ENCODE results near the gene GPS1.

The GPS1 gene

GRCh38 chr17:82092628-82092994 is 40.9 kb downstream of the GPS1 start:
- no peak for FAIRE-seq

DNA sequence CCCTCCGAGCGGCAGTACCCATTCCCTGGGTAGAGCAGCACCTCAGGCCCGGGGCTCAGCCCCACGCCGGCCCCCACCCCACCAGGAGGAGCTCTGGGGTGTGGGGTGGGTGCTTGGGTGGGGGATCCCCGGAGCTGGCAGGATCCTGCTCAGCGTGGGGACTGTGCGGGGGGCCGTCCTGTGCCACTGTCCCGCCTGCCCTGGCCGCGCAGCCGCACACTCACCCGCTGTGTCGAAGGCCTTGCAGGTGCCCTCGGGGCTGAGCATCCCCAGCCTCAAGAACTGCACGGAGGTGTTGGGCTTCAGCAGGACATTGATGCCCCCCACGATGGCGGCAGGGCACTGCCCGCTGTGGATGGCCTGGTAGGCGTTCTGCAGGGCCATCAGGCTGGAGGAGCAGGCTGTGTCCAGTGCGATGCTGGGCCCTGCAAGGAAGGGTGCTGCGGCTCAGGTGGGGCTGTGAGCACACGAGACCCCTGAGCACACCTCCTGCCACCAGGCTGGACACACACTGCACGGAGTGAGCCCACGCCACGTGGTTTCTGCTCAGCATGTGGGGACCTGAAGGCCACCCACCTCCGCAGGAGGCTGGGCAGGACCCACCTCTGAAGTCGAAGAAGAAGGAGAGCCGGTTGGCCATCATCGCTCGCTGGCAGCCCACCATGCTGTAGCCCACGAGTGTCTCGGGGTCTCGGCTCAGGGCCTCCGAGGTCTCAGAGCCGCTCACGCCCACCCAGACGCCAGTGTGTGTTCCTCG is 41.5 kb downstream of the GPS1 start:
- no peak for FAIRE-seq

DNA sequence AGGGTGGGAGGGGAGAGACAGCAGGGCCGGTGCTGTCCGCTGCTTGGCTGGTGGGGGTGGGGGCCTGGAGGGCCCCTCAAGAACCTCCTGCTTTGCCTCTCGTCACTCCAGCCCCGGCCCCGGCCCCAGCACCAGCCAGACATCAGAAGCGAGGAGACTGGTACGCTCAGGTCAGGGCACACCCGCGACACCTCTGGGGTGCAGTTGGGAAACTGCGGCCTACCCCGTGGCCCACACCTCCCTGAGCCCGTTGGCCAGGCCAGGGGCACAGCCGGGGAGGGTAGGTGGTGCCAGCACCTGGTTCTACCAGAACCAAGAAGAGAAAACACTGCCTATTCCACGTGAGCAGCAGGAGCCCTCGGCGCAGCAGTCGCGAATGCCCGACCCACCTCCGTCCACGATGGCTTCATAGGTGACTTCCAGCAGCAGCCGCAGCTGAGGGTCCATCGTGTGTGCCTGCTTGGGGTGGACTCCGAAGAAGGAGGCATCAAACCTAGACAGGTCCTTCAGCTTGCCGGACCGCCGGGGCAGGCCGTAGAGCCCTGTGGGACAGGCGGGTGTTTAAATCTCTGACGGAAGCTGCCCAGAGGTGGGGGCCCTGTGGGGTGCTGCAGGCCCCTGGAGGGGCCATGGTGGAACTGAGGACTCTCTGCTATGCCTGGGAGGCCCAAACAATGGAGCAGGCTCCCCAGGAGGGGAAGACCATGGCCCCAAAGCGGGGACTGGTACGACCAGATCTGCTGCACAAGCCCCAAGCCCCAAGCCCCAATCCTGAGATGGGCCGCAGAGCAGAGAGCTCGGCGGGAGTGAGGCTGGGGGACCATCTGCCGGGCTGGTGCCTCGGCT is 43.5 kb downstream of the GPS1 start:
- no peak for FAIRE-seq

DNA sequence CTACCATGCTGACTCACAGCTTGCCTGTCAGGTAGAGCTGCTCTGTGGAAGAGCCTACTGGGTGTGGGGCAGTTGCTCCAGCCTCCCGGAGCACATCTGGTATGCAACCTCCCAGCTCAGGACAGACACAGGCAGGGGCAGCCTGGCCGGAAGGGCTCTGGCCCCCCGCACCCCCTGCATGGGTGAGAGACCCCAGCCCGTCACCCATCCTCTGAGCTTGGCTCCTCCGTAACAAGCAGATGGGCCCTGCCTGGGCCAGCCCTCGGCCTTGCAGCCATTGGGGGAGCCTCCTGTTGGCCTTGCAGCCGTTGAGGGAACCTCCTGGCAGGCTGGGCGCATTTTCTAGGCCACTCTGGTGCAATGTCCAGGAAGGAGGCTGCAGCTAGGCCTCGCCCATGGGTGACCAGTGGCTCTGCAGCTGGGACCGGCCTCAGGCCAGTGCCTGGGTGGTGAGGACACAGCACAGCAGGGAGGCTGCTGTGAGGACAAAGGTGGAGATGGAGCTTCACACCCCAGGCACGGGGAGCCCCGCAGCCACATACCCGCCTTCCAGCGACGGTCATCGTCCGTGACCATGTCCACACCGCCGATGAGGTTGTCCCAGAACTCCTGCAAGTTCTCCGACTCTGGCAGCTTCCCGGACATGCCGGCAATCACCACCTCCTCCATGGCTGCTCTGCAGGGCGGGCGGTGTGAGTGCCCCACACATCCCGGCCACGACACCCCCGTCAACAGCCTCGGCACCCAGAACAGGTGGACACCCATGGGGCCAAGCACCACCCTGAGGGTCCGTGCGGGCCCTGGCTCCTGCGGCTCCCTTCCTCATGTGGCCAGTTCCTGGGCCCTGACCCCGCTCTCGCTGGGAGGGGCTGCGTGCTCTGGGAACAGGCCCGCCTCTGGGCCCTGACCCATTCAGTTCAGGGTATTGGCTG is 44.3 kb downstream of the GPS1 start:
- no peak for FAIRE-seq

GRCh38 chr17:82096709-82097183 is 45.0 kb downstream of the GPS1 start:
- no peak for FAIRE-seq

DNA sequence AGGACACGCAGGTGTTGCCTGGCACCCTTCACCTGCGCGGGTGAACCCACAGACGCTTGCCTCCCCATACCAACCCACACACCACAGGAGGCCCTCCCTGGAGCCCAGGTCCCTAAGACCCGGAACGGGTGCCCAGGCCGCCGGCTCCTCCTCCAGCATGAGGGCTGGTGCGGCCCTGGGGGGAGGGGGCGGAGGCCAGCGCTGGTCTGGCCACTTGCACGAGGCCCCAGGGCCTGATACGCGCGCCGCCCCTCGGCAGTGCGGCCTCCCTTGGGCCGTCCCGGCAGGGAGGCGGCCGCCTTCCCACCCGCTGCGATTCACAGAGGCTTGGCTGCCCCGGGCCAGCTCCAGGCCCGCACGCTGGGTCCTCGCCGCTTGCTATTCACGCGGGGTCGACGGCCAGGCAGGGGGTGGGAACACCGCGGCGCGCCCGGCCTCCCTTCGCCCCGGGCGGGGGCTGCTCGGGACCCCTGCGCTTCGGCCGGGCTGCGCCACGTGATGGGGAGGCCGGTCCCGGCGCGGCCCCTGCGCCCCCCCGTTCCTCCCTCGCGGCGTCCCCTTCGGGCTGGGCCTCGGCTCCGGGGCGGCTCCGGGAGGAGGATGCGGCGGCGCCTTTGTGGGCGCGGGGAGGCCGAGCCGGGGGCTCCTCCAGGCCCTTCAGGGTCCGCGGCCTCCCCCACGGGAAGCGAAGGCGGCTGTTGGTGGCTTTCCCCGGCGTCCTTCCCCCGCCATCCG is 45.7 kb downstream of the GPS1 start:
- FAIRE-seq, result no peak

GRCh38 chr17:82097919-82098168 is 46.1 kb downstream of the GPS1 start:
- no peak for FAIRE-seq

GRCh38 chr17:82098169-82098938 is 46.7 kb downstream of the GPS1 start, which contains the start of gene FASN:
FASN (minus strand) TSS chr17:82098236; CDS start chr17:82096445, 1,791 bp downstream.
- FAIRE-seq, result no peak

DNA sequence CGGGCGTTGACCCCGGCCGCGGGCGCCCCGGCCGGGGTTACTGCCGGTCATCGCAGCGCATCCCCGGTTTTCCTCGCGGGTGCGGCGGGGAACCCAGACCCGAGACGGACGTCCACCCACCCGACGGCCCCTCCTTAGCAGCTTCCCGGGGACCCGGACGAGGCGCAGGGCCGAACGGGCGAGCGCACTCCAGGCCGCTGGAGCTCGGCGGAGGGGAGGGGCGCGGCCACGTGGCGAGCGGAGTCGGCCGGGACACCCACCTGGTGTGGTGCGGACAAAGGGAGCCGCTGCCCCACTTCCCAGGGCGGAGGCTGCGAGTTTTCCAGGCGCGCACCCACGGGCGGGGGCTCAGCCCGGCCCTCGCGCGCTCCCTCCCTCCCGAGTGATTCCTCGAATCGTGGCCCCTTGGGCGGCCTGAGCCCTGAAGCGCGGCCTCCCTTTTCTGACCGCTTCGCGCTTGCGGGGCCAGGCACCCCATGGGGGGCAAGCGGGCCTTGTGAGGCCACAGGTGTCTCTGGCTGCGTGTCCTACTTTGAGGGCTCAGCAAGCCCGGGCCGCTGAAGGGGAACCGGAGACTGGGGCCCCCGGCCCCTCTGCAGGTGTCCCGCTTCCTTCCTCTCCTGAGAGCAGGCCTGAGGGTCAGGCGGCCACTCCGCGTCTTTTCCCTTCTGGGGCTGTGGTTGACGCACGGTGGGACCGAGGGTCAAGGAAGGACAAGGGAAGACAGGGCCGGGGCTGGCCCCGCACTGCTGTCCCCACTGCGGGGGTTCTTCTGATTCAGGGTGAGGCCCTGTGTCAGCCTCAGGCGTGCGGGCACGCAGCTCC is 47.5 kb downstream of the GPS1 start:
- FAIRE-seq, result no peak

- FAIRE-seq, result no peak
Observed at GRCh38 chr17:82100502-82101298, 49.0 kb downstream of the GPS1 start.

DNA sequence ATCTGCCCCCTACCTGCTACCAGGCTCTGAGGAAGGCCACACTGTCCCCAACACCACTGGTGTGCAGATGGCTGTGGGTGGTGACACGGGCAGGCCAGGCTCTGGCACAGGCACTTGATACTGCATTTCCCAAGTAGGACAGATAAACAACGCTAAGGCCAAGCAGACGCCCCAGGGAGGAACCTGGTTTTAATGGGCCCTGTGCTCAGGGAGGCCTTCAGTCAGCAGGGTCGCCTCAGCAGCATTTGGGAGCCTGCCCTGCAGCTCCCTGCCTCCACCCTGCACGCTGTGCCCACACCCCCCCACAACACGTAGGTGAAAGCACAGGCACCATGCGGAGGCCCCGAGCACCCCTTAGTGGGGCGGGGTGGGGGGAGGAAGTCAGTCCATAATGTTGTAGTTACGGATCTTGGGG is 49.6 kb downstream of the GPS1 start:
- FAIRE-seq, result no peak

- FAIRE-seq, result no peak
Observed at GRCh38 chr17:82101767-82102679, 50.3 kb downstream of the GPS1 start.

DNA sequence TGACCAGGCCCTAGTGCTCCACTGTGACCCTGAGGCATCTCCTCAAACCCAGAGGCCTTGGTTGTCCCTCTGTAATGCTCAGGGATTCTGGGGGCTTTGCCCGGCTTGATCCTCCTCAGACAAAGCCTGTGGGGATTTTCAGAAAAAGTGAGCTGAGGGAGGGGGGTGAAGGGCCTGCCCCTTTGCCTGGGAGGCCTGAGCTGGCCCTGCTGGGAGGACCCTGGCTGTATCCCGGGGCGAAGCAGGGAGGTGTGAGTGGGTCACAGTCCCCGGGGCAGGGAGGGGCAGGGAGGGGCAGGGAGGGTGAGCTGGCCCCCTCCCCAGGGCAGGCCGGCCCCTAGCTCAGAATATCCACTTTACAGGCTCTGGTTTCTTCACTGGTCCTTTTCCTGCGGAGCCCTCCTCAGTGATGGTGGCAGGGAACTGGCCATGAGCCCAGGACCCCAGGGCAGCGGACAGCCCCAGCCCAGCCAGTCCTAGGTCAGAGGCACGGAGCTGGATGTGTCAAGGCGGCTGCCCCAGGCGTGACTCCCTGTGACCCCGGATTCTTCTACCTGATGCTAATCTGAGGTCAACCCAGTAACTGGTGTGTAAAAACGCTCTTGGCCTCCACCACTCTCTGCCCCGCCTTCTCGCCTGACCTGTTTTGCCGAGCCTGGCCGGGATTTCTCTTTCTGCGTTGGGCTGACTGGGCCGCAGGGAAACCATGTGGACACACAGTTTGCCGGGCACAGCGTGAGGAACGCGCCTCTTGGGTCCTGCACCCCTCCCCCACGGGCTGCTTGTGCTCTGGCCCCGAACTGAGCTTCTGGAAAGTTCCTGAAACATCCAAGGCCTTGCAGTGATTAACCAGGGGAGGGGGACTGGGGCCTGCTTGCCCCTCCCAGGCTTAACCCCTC is 52.1 kb downstream of the GPS1 start:
- no peak for FAIRE-seq

- FAIRE-seq, result no peak
Observed at GRCh38 chr17:82104797-82105416, 53.2 kb downstream of the GPS1 start.

GRCh38 chr17:82105417-82105881 is 53.8 kb downstream of the GPS1 start:
- FAIRE-seq, result no peak

DNA sequence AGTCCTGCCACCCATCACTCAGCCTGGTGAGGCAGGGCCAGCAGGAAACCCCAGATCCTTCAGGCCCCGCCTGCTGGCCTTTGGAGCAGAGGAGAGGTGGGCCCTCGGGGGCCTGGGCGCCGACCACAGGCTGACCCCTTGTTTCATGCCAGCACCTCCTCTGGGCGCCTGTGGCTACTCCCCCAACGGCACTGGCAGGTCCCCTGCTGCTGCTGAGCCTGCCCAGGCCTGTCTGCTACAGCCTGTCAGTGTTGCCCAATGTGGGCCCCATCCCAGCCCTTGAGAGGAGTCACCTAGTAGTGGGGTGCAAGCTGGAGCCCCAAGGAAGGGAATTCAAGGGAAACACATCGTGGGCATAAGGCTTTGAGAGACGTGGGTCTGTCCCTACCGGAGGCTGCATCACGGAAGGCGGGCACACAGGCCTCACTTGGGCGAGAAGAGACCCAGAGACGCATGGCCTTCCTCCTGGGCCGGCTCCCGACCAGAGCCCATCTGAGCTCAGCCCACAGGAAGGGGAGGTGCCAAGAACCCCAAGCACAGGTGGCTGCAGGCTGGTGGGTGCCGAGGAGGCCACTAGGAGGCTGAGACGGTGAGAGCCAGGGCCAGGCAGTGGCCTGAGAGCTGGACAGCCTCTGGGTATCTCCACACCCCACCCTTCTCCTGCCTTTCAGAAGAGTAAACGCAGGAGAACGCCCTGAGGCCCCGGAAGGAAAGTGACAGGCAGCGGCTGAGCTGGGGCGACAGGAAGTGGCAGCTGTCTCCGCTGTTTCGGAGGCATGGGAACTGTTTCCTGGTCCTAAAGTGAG is 54.4 kb downstream of the GPS1 start:
- no peak for FAIRE-seq
